Measurements from ENCODE around the gene ABCG8.

- TF ChIP-seq EZH2 (IDR thresholded peaks at IDR 0.05), result no peak
- TF ChIP-seq POLR2AphosphoS5 (IDR thresholded peaks at IDR 0.05; ENCODE audit: borderline replicate concordance, low read depth, low read length), result no peak
- no peak for TF ChIP-seq FOXP2 (optimal IDR thresholded peaks at IDR 0.05; ENCODE audit: control extremely low read depth, extremely low read length, insufficient read depth)
Measured at GRCh38 chr2:43927442-43927841, 88.7 kb downstream of the ABCG8 start.
